ENCODE measurements around the gene FKBP9.
"Not testable (repeated sequence)": the region's sequence is repeated elsewhere in the genome, so short reads cannot be mapped to it uniquely, and the experiment has no call there.

Gene FKBP9

GRCh38 chr7:32957326-32958045 lies at the start of gene FKBP9:
Gene FKBP9, plus strand, starts transcription at chr7:32957440. Its CDS starts 134 bp downstream, at chr7:32957574.
- peak in 1 of 3 donors; percentile 12 for DNase-seq (ENCODE audit: low read depth in 2 of 3, low spot score in 1 of 3)

GRCh38 chr7:32910195-32910594 lies 47.0 kb upstream of the FKBP9 start:
- no peak for DNase-seq (ENCODE audit: low read depth in 2 of 3, low spot score in 1 of 3)

GRCh38 chr7:32914184-32914583 lies 43.1 kb upstream of the FKBP9 start:
- no peak for DNase-seq (ENCODE audit: low read depth in 2 of 3, low spot score in 1 of 3)

- DNase-seq (ENCODE audit: low read depth in 2 of 3, low spot score in 1 of 3) = no peak
These were observed 42.2 kb upstream of the FKBP9 start for GRCh38 chr7:32915041-32915536.

GRCh38 chr7:32916006-32916405 lies 41.2 kb upstream of the FKBP9 start:
- no peak for DNase-seq (ENCODE audit: low read depth in 2 of 3, low spot score in 1 of 3)

GRCh38 chr7:32916994-32917393 lies 40.2 kb upstream of the FKBP9 start:
- not testable (repeated sequence) for DNase-seq (ENCODE audit: low read depth in 2 of 3, low spot score in 1 of 3)

- DNase-seq (ENCODE audit: low read depth in 2 of 3, low spot score in 1 of 3) = no peak
These were observed 35.3 kb upstream of the FKBP9 start for GRCh38 chr7:32921896-32922295.

- DNase-seq (ENCODE audit: low read depth in 2 of 3, low spot score in 1 of 3) = no peak
These were observed 28.4 kb upstream of the FKBP9 start for GRCh38 chr7:32928785-32929298.

- DNase-seq (ENCODE audit: low read depth in 2 of 3, low spot score in 1 of 3) = no peak
These were observed 27.7 kb upstream of the FKBP9 start for GRCh38 chr7:32929430-32930143.

GRCh38 chr7:32930378-32930777 lies 26.9 kb upstream of the FKBP9 start:
- no peak for DNase-seq (ENCODE audit: low read depth in 2 of 3, low spot score in 1 of 3)

GRCh38 chr7:32935558-32935957 lies 21.7 kb upstream of the FKBP9 start:
- DNase-seq (ENCODE audit: low read depth in 2 of 3, low spot score in 1 of 3) = no peak

GRCh38 chr7:32936689-32937088 lies 20.6 kb upstream of the FKBP9 start:
- DNase-seq (ENCODE audit: low read depth in 2 of 3, low spot score in 1 of 3) = no peak

- DNase-seq (ENCODE audit: low read depth in 2 of 3, low spot score in 1 of 3) = no peak
These were observed 19.7 kb upstream of the FKBP9 start for GRCh38 chr7:32937344-32938174.

GRCh38 chr7:32941181-32941580 lies 16.1 kb upstream of the FKBP9 start:
- no peak for DNase-seq (ENCODE audit: low read depth in 2 of 3, low spot score in 1 of 3)

- DNase-seq (ENCODE audit: low read depth in 2 of 3, low spot score in 1 of 3) = no peak
These were observed 15.4 kb upstream of the FKBP9 start for GRCh38 chr7:32941681-32942414.

GRCh38 chr7:32942415-32943251 lies 14.6 kb upstream of the FKBP9 start:
- DNase-seq (ENCODE audit: low read depth in 2 of 3, low spot score in 1 of 3) = peak; percentile 40 to 66 (median 46)

- DNase-seq (ENCODE audit: low read depth in 2 of 3, low spot score in 1 of 3) = no peak
These were observed 13.8 kb upstream of the FKBP9 start for GRCh38 chr7:32943252-32944030.

GRCh38 chr7:32947420-32947983 lies 9.7 kb upstream of the FKBP9 start:
- no peak for DNase-seq (ENCODE audit: low read depth in 2 of 3, low spot score in 1 of 3)

- DNase-seq (ENCODE audit: low read depth in 2 of 3, low spot score in 1 of 3) = no peak
These were observed 9.0 kb upstream of the FKBP9 start for GRCh38 chr7:32948202-32948601.

Data from stimulated activated CD4-positive, alpha-beta T cell treated with anti-CD3 and anti-CD28 coated beads, Interleukin-12 subunit alpha, Interleukin-12 subunit beta, amount 100 ng/mL, for 48 hours (primary cell).